HepG2 (cell line): Measurements from ENCODE around the gene TRIM7. TPM values are rescaled to one million over a fixed set of nuclear protein-coding genes. Genes with fewer than 3 reads are reported as not detected.
A peak's percentile ranks its signal among the peaks of the same experiment; 100 is the strongest.

Experiments
- AHDC1 ChIP-seq: sonication (generic); formaldehyde crosslinking; IDR thresholded peaks from 2 replicates; pipeline ENCODE4 v1.5.1; 2020; ENCODE audit warnings: mild to moderate bottlenecking, missing genetic modification reagents, borderline replicate concordance
- ARNT2 ChIP-seq: sonication (generic); formaldehyde crosslinking; IDR thresholded peaks from 2 replicates; pipeline ENCODE4 v1.8.0; 2022; ENCODE audit warnings: mild to moderate bottlenecking, low read depth, missing genetic modification reagents, moderate library complexity
- ELF3 ChIP-seq: IDR thresholded peaks from 2 replicates; pipeline ENCODE4 v1.6.1; 2016; ENCODE audit warnings: missing genetic modification reagents, missing compliant biosample characterization
- GABPB1 ChIP-seq: IDR thresholded peaks from 2 replicates; pipeline ENCODE4 v1.6.1; 2016; ENCODE audit warnings: mild to moderate bottlenecking, missing genetic modification reagents, moderate library complexity, missing compliant biosample characterization
- GPBP1L1 ChIP-seq: sonication (generic); formaldehyde crosslinking; IDR thresholded peaks from 2 replicates; pipeline ENCODE4 v1.5.0; 2020; ENCODE audit warnings: mild to moderate bottlenecking, missing genetic modification reagents
- HMGXB4 ChIP-seq, 2 experiments: sonication (generic) in 1 of 2; formaldehyde crosslinking in 1 of 2; IDR thresholded peaks; 2 replicates each; pipeline versions ENCODE4 v1.4.0 to v1.6.1; 2018 to 2020; ENCODE audit warnings: missing genetic modification reagents in 2 of 2, borderline replicate concordance in 1 of 2, low read depth in 1 of 2, mild to moderate bottlenecking in 1 of 2, missing biosample characterization in 1 of 2
- HOXA3 ChIP-seq: sonication (generic); formaldehyde crosslinking; IDR thresholded peaks from 2 replicates; pipeline ENCODE4 v1.5.0; 2020; ENCODE audit warnings: missing genetic modification reagents
- KDM5B ChIP-seq: sonication (generic); formaldehyde crosslinking; IDR thresholded peaks from 2 replicates; pipeline ENCODE4 v1.4.0; 2020; ENCODE audit warnings: missing genetic modification reagents, mild to moderate bottlenecking, borderline replicate concordance
- KDM6A ChIP-seq: IDR thresholded peaks from 2 replicates; pipeline ENCODE4 v1.6.1; 2016; ENCODE audit warnings: low read depth
- MAFF ChIP-seq: IDR thresholded peaks from 2 replicates; pipeline ENCODE4 v1.6.1; 2011; ENCODE audit warnings: low read depth, low read length, improper control_type of control experiment
- PHF5A ChIP-seq: IDR thresholded peaks from one replicate; pipeline ENCODE4 v1.6.1; 2018; ENCODE audit warnings: low read depth, missing genetic modification reagents; ENCODE audit not compliant: unreplicated experiment
- RXRA ChIP-seq: sonication (generic); formaldehyde crosslinking; IDR thresholded peaks from 2 replicates; pipeline ENCODE4 v1.5.1; 2020; ENCODE audit warnings: missing genetic modification reagents
- SMARCC2 ChIP-seq: fragments of 450-650 bp; IDR thresholded peaks from 2 replicates; pipeline ENCODE4 v1.6.1; 2017; ENCODE audit warnings: antibody characterized with exemption, mild to moderate bottlenecking
- SNAI1 ChIP-seq: sonication (generic); formaldehyde crosslinking; IDR thresholded peaks from 2 replicates; pipeline ENCODE4 v1.5.0; 2020; ENCODE audit warnings: mild to moderate bottlenecking, missing genetic modification reagents, borderline replicate concordance
- SRSF1 ChIP-seq: fragments of 200-400 bp; formaldehyde crosslinking; optimal IDR thresholded peaks from 2 replicates; pipeline ENCODE3; 2017; ENCODE audit warnings: mild to moderate bottlenecking, low read depth, low read length, moderate library complexity
- ZFP36 ChIP-seq: fragments of 150-350 bp; IDR thresholded peaks from 2 replicates; pipeline ENCODE4 v1.6.1; 2018; ENCODE audit warnings: borderline replicate concordance, low read length, low read depth; ENCODE audit not compliant: partially characterized antibody
- ZFP36L1 ChIP-seq: sonication (generic); formaldehyde crosslinking; IDR thresholded peaks from 2 replicates; pipeline ENCODE4 v1.8.0; 2022; ENCODE audit warnings: mild to moderate bottlenecking, missing genetic modification reagents, moderate library complexity
- ZNF781 ChIP-seq: sonication (generic); formaldehyde crosslinking; IDR thresholded peaks from 2 replicates; pipeline ENCODE4 v1.5.1; 2020; ENCODE audit warnings: borderline replicate concordance, mild to moderate bottlenecking, missing genetic modification reagents; ENCODE audit errors: not compliant biosample characterization
- ZSCAN25 ChIP-seq: sonication (generic); formaldehyde crosslinking; IDR thresholded peaks from 2 replicates; pipeline ENCODE4 v1.8.0; 2022; ENCODE audit warnings: mild to moderate bottlenecking, missing genetic modification reagents
- polyA plus RNA-seq, 8 experiments: library from polyadenylated mRNA; depleted of rRNA in 3 of 8; stranded (reverse) in 7 of 8; unstranded in 1 of 8; fragments of >200 nt; fragmentation: Illumina TruSeq in 4 of 8; extraction: Trizol in 4 of 8; gene quantifications; 2 replicates each; pipeline versions ENCODE4 v1.2.1 to v1.2.3, GENCODE V29; 2011 to 2016; ENCODE audit warnings: low read depth in 4 of 8, missing spikeins in 1 of 8, mixed read lengths in 1 of 8; ENCODE audit not compliant: insufficient read depth in 1 of 8
- total RNA-seq, 5 experiments: library from RNA; depleted of rRNA; stranded (reverse); fragments of >200 nt; fragmentation: Illumina TruSeq; extraction: Trizol; gene quantifications; 2 replicates each; pipeline ENCODE4 v1.2.3, GENCODE V29; 2016; ENCODE audit warnings: low read depth in 1 of 5
- TF ChIP-seq, protein P1 (sequence below): sonication (generic); formaldehyde crosslinking; IDR thresholded peaks from 2 replicates; pipeline ENCODE4 v1.4.0; 2020; ENCODE audit warnings: low read depth, mild to moderate bottlenecking, missing genetic modification reagents

TRIM7 gene
- total and polyA plus RNA-seq, 2 of the 13 experiments (the other 11 are each of a cell fraction or from before 2014, with no cell fraction given): 0.13 TPM; not detected in 1

GRCh38 chr5:181188700-181189362, 16.2 kb downstream of the TRIM7 start (continued):
- TF ChIP-seq HMGXB4 (CRISPR knock-in tag; IDR thresholded peaks at IDR 0.05; ENCODE audit: borderline replicate concordance in 1 of 2, low read depth in 1 of 2): peak; percentile 97 to 98
- peak; percentile 10; the same call in 1 of the 2 replicates for TF ChIP-seq GABPB1 (CRISPR knock-in tag)
- TF ChIP-seq SRSF1: peak; percentile 42
- no peak for TF ChIP-seq AHDC1
- TF ChIP-seq, protein P1, sequence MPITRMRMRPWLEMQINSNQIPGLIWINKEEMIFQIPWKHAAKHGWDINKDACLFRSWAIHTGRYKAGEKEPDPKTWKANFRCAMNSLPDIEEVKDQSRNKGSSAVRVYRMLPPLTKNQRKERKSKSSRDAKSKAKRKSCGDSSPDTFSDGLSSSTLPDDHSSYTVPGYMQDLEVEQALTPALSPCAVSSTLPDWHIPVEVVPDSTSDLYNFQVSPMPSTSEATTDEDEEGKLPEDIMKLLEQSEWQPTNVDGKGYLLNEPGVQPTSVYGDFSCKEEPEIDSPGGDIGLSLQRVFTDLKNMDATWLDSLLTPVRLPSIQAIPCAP (CRISPR knock-in tag): no peak
- TF ChIP-seq SNAI1: no peak
- no peak for TF ChIP-seq GPBP1L1
- TF ChIP-seq SMARCC2: no peak
- peak; percentile 52; the same call in 1 of the 2 replicates for TF ChIP-seq KDM5B (CRISPR knock-in tag)
- peak; percentile 58 for TF ChIP-seq PHF5A (CRISPR knock-in tag)
- TF ChIP-seq KDM6A: no peak
- TF ChIP-seq ZSCAN25 (CRISPR knock-in tag): no peak
- TF ChIP-seq ELF3: peak; percentile 30; the same call in 1 of the 2 replicates
- no peak for TF ChIP-seq MAFF
- no peak for TF ChIP-seq ZFP36
- TF ChIP-seq ZFP36L1 (CRISPR knock-in tag): no peak
- peak; percentile 38; the same call in 1 of the 2 replicates for TF ChIP-seq RXRA (CRISPR knock-in tag)
- TF ChIP-seq HOXA3 (CRISPR knock-in tag): no peak
- peak; percentile 19; the same call in 1 of the 2 replicates for TF ChIP-seq ARNT2 (CRISPR knock-in tag)
- no peak for TF ChIP-seq ZNF781 (CRISPR knock-in tag)
